NCI-H1092 (cell line): Measurements from ENCODE around the gene C1QTNF3.

Source experiments
- DNase-seq: peaks from one replicate; lab custom pipeline; 2025; lab: John Stamatoyannopoulos, UW

The C1QTNF3 gene

DNA sequence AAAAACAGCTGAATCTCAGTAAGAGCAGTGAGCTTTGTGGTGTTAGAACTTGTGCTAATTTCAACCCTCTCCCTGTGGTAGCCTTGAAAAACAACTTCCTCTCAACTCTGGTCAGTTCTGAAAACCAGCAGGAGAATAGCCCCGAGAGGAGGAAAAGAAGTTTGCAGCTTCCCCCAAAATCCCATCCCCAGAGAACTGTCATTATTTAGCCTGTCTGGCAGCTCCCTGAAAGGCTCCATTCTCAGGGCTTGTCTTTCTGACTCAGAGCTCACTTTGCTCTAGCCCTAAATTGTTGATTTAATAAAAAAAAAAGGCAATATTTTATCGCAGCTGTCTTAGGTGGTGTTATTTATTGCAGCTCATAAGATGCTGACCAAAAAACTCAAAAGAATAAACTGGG lies 47.1 kb downstream of the C1QTNF3 start:
- no peak for DNase-seq

DNA sequence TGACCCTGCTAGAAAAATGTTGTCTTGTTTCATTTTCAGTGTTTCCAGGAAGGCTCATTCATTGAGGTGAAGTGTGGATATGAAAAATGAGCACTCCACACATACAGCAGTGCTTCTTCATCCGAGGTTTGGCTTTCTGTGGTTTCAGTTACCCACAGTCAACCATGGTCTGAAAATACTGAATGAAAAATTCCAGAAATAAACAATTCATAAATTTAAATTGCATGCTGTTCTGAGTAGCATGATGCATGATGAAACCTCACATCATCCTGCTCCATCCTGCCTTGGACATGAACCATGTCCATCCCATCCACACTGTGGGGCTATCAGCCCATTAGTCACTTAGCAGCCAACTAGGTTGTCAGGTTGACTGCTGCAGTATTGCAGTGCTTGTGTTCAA lies 48.2 kb downstream of the C1QTNF3 start:
- DNase-seq = no peak

- no peak for DNase-seq
These were observed 50.1 kb downstream of the C1QTNF3 start for GRCh38 chr5:33992864-33993263.

GRCh38 chr5:33985447-33985846 lies 57.6 kb downstream of the C1QTNF3 start:
- DNase-seq = no peak

- DNase-seq = no peak
These were observed 58.3 kb downstream of the C1QTNF3 start, which contains the start of gene SLC45A2 for GRCh38 chr5:33984671-33985124. Gene SLC45A2 (minus strand): TSS chr5:33984693. CDS start chr5:33984583, 110 bp downstream.

DNA sequence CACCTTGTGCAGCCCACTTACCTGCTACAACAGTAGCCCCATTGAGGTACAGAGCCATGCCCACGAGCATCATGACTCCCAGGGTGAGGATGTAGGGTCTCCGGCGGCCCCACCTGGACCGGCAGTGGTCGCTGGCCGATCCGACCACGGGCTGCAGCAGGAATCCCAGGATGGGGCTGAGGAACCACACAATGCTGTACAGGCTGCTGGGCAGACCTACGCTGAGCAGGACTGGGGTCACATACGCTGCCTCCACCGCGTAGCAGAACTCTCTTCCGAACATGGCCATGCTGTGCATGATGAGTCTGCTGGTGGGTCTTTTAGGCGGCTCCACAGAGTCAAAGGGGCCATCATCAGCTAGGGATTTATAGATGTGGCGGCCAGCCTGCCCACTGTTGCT lies 58.8 kb downstream of the C1QTNF3 start:
- no peak for DNase-seq

GRCh38 chr5:33981408-33982162 lies 61.4 kb downstream of the C1QTNF3 start:
- no peak for DNase-seq

- DNase-seq = no peak
These were observed 63.0 kb downstream of the C1QTNF3 start for GRCh38 chr5:33980030-33980429.

DNA sequence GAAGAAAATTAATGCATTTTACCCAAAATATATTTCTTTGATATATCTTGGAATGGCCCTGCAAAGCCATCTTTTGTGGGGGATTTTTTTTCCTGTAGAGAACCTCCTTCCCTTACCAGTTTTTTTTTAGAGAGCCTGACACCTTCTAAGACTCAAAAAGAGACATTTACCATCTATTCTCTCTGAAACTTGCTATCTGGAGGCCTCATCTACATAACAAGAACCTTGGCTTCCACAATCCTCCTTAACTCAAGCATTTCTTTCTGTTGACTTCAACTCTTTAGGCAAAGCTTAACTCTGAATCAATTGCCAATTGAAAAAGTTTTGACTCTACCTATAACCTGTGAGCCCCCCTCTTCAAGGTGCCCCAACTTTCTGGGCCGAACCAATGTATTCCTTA lies 64.7 kb downstream of the C1QTNF3 start:
- DNase-seq = no peak

GRCh38 chr5:33976307-33976706 lies 66.7 kb downstream of the C1QTNF3 start:
- no peak for DNase-seq

GRCh38 chr5:33975852-33976251 lies 67.2 kb downstream of the C1QTNF3 start:
- no peak for DNase-seq

GRCh38 chr5:33973271-33973670 lies 69.7 kb downstream of the C1QTNF3 start:
- DNase-seq = no peak

GRCh38 chr5:33969572-33970452 lies 73.2 kb downstream of the C1QTNF3 start:
- no peak for DNase-seq

- DNase-seq = no peak
These were observed 74.6 kb downstream of the C1QTNF3 start for GRCh38 chr5:33968211-33969005.
